Ishikawa (cell line): ENCODE data around the gene KRT33A.
A peak's percentile ranks its signal among the peaks of the same experiment; 100 is the strongest.

ENCODE experiments used
- CREB1 ChIP-seq: IDR thresholded peaks from 2 replicates; pipeline ENCODE4 v1.6.1; 2012; ENCODE audit warnings: low read depth
- EGR1 ChIP-seq: IDR thresholded peaks from 2 replicates; pipeline ENCODE4 v1.6.1; 2012
- EP300 ChIP-seq: IDR thresholded peaks from 2 replicates; pipeline ENCODE4 v1.6.1; 2012; ENCODE audit warnings: borderline replicate concordance
- FOXM1 ChIP-seq: IDR thresholded peaks from 2 replicates; pipeline ENCODE4 v1.6.1; 2012; ENCODE audit warnings: low read depth, borderline replicate concordance
- MAX ChIP-seq: IDR thresholded peaks from 2 replicates; pipeline ENCODE4 v1.6.1; 2012
- NFIC ChIP-seq: IDR thresholded peaks from 2 replicates; pipeline ENCODE4 v1.6.1; 2012
- RAD21 ChIP-seq: IDR thresholded peaks from 2 replicates; pipeline ENCODE4 v1.6.1; 2012; ENCODE audit warnings: low read depth
- REST ChIP-seq: IDR thresholded peaks from 2 replicates; pipeline ENCODE4 v1.6.1; 2012; ENCODE audit warnings: low read depth, mild to moderate bottlenecking
- TAF1 ChIP-seq: IDR thresholded peaks from 2 replicates; pipeline ENCODE4 v1.6.1; 2012; ENCODE audit warnings: low read depth, mild to moderate bottlenecking
- TEAD4 ChIP-seq: IDR thresholded peaks from 2 replicates; pipeline ENCODE4 v1.6.1; 2012
- USF1 ChIP-seq: IDR thresholded peaks from 2 replicates; pipeline ENCODE4 v1.6.1; 2012
- YY1 ChIP-seq: IDR thresholded peaks from 2 replicates; pipeline ENCODE4 v1.6.1; 2012; ENCODE audit warnings: low read depth
- ZBTB7A ChIP-seq: IDR thresholded peaks from 2 replicates; pipeline ENCODE4 v1.6.1; 2012; ENCODE audit warnings: low read depth

KRT33A gene

GRCh38 chr17:41325611-41326010, 25.0 kb downstream of the KRT33A start:
- TF ChIP-seq MAX = no peak
- TF ChIP-seq TEAD4 = no peak
- TF ChIP-seq CREB1 = no peak
- TF ChIP-seq TAF1 = no peak
- no peak for TF ChIP-seq YY1
- no peak for TF ChIP-seq REST
- no peak for TF ChIP-seq FOXM1

GRCh38 chr17:41325126-41325525, 25.5 kb downstream of the KRT33A start:
- TF ChIP-seq CREB1 (no peak), MAX (no peak), NFIC (no peak), EP300 (no peak), YY1 (no peak), USF1 (no peak), EGR1 (no peak), ZBTB7A (no peak)

- TF ChIP-seq MAX = no peak
- TF ChIP-seq TAF1 = no peak
- peak; percentile 47 for TF ChIP-seq RAD21
- TF ChIP-seq REST = no peak
Measured at GRCh38 chr17:41324180-41325075, 26.2 kb downstream of the KRT33A start.

- TF ChIP-seq EGR1 (no peak), USF1 (no peak), RAD21 (no peak)
Measured at GRCh38 chr17:41322903-41323895, 27.4 kb downstream of the KRT33A start.

GRCh38 chr17:41322094-41322902, 28.3 kb downstream of the KRT33A start:
- peak; percentile 69 for TF ChIP-seq RAD21
- TF ChIP-seq REST = no peak
- TF ChIP-seq EGR1 = no peak
- no peak for TF ChIP-seq CREB1
- no peak for TF ChIP-seq YY1
